HS-27A (cell line): ENCODE data around the gene KAZN.

ENCODE experiments used
- DNase-seq: peaks from one replicate; pipeline ENCODE4 v3.0.0-alpha.2; 2012; ENCODE audit warnings: low read depth, missing footprints

The KAZN gene

GRCh38 chr1:14825396-14825795, 226.9 kb downstream of the KAZN start:
- DNase-seq = no peak

- DNase-seq = no peak
Measured at GRCh38 chr1:14826172-14826636, 227.7 kb downstream of the KAZN start.

GRCh38 chr1:14826731-14827326, 228.3 kb downstream of the KAZN start:
- no peak for DNase-seq

GRCh38 chr1:14827870-14828269, 229.4 kb downstream of the KAZN start:
- no peak for DNase-seq

- DNase-seq = no peak
Measured at GRCh38 chr1:14828665-14829064, 230.2 kb downstream of the KAZN start.

GRCh38 chr1:14835725-14836124, 237.2 kb downstream of the KAZN start:
- DNase-seq = no peak

- DNase-seq = no peak
Measured at GRCh38 chr1:14836426-14837140, 238.1 kb downstream of the KAZN start.

GRCh38 chr1:14840374-14840773, 241.9 kb downstream of the KAZN start:
- DNase-seq = no peak

- DNase-seq = no peak
Measured at GRCh38 chr1:14841456-14841855, 243.0 kb downstream of the KAZN start.

- no peak for DNase-seq
Measured at GRCh38 chr1:14841951-14842350, 243.5 kb downstream of the KAZN start.

- no peak for DNase-seq
Measured at GRCh38 chr1:14842361-14842760, 243.9 kb downstream of the KAZN start.

- no peak for DNase-seq
Measured at GRCh38 chr1:14842891-14843290, 244.4 kb downstream of the KAZN start.

GRCh38 chr1:14843525-14843924, 245.0 kb downstream of the KAZN start:
- DNase-seq = no peak

GRCh38 chr1:14844356-14844755, 245.9 kb downstream of the KAZN start:
- DNase-seq = no peak

GRCh38 chr1:14844923-14845617, 246.6 kb downstream of the KAZN start:
- DNase-seq = no peak

- no peak for DNase-seq
Measured at GRCh38 chr1:14845851-14846250, 247.4 kb downstream of the KAZN start.

- no peak for DNase-seq
Measured at GRCh38 chr1:14846688-14847087, 248.2 kb downstream of the KAZN start.

GRCh38 chr1:14848203-14848602, 249.7 kb downstream of the KAZN start:
- no peak for DNase-seq

- DNase-seq = no peak
Measured at GRCh38 chr1:14848625-14849024, 250.1 kb downstream of the KAZN start.

GRCh38 chr1:14849038-14849437, 250.6 kb downstream of the KAZN start:
- no peak for DNase-seq

GRCh38 chr1:14850563-14850962, 252.1 kb downstream of the KAZN start:
- no peak for DNase-seq

GRCh38 chr1:14851760-14852159, 253.3 kb downstream of the KAZN start:
- no peak for DNase-seq

- no peak for DNase-seq
Measured at GRCh38 chr1:14852291-14852690, 253.8 kb downstream of the KAZN start.
